IPS-NIHi7 (cell line): ENCODE measurements around the gene RSAD1.

Experiments
- DNase-seq: peaks from one replicate; pipeline ENCODE4 v3.0.0; 2012; ENCODE audit warnings: mixed read lengths; ENCODE audit errors: extremely low spot score

The RSAD1 gene

DNA sequence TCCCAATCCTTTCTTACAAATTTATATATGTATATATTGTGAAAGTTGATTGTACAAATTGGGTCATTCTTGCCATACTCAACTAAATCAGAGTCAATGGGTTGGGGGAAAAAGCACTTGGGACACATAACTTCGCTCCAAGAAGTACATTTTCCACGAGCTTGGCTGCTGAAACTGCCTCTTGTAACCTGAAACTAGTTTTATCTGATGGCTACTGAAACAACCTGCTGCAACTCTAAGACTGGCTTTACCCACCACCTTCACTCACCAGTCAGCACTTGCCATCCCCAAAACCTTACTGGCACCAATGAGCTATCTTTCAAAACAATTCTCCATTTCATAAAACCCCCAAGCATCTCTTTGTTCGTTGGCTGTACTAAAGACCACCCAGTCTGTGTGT is 15.1 kb downstream of the RSAD1 start:
- no peak for DNase-seq

- no peak for DNase-seq
These were observed 16.7 kb downstream of the RSAD1 start for GRCh38 chr17:50495217-50495823.

DNA sequence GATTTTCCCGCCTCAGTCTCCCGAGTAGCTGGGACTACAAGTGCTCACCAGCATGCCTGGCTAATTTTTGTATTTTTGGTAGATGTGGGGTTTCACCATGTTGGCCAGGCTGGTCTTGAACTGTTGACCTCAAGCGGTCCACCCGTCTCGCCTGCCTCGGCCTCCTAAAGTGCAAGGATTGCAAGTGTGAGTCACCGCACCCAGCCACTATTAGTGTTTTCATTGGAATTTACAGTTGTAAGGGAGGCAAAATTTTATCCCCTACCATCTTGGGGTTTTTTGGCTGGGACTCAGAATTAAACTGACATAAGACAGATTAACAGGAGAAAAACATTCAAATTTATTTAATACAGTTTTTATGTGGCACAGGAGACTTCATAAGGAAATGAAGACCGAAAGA is 17.3 kb downstream of the RSAD1 start:
- DNase-seq: no peak

DNA sequence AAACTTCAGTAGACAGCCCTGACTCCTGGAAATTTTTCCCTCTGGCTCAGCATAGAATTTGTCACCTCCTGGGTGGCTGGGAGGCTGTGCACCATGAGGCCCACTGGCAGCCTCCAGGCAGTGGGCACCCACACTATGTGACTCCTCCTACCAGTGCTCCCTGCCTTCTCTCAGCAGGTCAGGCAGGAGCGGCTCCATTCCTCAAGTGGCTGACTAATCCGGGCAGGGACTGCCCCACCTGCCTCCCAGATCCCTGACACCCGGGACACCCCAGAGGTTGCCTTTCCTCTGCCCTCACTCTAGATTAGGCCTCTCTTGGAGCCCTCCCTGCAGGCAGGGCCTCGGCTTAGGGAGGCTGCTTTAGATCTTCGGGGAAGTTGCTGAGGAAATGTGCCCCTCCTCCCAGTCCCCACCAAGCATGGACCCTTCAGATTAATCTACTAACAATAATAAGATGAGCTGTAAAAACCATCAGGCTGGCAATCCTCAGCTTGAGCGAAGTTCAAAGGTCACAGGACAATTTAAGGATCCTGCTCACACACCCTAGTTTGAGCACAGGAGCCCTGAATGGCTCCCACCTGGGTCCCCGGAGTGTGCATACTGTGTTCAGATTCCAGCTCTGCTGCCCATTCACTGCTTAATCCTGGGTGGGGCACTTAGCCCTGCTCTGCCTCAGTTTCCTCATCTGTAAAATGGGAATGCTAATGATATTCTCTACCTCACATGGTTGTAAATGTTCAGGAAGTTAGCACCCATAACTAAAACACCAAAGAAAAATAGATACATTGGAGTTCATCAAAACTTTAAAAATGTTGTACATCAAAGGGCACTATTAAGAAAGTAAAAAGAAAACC is 19.6 kb downstream of the RSAD1 start:
- no peak for DNase-seq

- no peak for DNase-seq
These were observed 20.6 kb downstream of the RSAD1 start for GRCh38 chr17:50499270-50499669.

DNA sequence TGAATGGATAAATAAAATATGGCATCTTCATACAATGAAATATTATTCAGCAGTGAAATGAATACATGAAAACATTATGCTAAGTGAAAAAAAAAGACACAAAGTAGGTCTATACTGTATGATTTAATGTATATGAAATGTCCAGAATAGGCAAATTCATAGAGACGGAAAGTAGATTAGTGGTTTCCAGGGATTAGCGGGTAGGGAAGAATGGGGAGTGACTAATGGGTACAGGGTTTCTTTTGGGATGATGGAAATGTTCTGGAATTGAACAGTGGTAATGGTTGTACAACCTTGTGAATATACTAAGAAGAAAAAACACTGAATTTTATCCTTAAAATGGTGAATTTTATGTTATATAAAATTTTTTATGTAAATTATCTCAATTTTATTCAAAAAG is 21.1 kb downstream of the RSAD1 start:
- DNase-seq: no peak

- no peak for DNase-seq
These were observed 22.4 kb downstream of the RSAD1 start for GRCh38 chr17:50501054-50501453.

GRCh38 chr17:50502301-50502990 is 23.8 kb downstream of the RSAD1 start:
- no peak for DNase-seq

GRCh38 chr17:50505591-50506130 is 27.0 kb downstream of the RSAD1 start:
- DNase-seq: no peak

DNA sequence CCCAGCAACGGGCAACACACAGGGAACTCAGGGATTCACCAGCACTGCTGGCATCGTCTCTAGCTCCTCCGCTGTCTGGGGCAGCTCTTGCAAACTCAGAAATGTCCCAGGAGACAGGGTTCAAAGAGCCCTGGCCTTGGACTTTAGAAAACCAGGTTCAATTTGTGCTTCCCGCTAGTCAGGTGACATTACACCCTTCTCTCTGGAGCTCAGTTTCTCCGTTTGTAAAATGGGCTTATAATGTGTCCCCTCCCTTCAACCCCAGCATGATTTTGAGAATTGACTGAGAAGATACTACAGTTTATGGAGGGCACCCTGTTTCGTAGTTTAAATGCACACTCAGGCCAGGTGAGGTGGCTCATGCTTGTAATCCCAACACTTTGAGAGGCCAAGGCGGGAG is 27.6 kb downstream of the RSAD1 start:
- no peak for DNase-seq

DNA sequence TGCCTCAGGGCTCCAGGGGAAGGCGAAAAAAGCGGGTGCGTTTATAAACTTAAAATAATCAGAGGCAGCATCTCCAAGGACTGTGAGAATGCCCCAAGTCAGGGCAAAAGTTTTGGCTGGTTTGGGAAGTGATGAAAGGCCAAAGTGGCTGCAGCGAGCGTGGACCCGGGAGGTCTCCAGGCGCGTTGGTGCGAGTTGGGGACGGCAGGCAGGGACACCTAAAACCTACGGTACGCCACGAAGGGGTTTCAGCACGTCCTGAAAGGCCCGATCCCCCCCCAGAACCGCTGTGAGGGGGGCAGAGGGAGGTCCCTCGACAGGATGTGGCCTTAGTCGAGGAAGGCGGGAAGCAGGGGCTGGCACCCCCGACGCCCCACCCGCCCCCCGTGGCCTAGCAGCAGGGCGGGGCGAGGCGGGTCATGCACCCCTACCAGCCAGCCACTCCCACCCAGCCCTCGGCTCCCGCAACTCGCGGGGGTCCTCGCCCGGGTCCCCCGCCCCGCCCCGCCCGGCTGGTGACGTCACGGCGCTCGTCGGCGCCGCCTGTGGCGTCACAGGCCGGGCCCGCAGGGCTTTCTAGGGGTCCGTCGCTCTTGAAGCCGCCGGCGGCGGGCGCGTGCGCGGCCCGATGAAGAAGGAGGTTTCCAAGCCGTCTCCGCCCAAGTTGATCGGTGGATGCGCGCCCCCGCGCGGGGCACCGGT is 29.4 kb downstream of the RSAD1 start, which contains the start of gene MYCBPAP:
Gene MYCBPAP, plus strand, starts transcription at position 569 of the 702 bp plus-strand sequence. CDS start 236 bp downstream, outside the sequence.
- peak; percentile 91 for DNase-seq

GRCh38 chr17:50508573-50509460 is 30.2 kb downstream of the RSAD1 start:
- DNase-seq: no peak

DNA sequence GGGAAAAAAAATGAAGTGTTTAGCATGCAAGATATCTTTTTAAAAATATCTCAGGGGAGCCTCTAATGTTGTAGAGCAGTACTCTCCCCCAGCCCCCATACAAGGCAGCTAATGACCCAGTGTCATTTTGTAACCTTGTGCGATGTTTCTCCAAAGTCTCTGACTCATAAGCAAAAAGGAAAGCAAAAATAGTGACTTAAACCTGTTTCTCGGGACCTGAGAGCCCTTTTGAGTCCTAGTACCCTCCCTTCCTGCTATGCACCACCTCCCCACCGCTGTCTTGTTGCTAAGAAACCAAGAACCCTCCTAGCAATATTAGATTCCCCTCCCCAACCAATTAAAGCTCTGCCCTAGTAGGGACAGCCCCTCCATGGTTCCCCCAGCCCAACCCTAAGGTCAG is 32.4 kb downstream of the RSAD1 start:
- no peak for DNase-seq

GRCh38 chr17:50513495-50513894 is 34.8 kb downstream of the RSAD1 start:
- no peak for DNase-seq

DNA sequence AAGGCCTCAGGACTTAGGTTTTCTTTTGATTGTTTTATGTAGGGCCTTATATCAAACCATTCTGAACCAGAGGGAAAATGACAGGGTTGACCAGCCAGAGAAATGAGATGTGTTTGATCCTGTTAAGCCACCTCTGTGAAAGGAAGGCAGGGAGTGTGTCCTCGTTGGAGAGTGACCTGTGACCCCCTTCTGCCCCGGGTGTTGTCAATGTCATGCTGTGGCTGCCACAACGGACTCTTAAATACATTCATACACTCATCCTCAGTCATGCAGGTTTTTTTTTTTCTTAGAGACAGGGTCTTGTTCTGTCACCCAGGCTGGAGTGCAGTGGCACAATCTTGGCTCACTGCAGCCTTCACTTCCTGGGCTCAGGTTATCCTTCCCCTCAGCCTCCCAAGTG is 35.7 kb downstream of the RSAD1 start:
- no peak for DNase-seq

DNA sequence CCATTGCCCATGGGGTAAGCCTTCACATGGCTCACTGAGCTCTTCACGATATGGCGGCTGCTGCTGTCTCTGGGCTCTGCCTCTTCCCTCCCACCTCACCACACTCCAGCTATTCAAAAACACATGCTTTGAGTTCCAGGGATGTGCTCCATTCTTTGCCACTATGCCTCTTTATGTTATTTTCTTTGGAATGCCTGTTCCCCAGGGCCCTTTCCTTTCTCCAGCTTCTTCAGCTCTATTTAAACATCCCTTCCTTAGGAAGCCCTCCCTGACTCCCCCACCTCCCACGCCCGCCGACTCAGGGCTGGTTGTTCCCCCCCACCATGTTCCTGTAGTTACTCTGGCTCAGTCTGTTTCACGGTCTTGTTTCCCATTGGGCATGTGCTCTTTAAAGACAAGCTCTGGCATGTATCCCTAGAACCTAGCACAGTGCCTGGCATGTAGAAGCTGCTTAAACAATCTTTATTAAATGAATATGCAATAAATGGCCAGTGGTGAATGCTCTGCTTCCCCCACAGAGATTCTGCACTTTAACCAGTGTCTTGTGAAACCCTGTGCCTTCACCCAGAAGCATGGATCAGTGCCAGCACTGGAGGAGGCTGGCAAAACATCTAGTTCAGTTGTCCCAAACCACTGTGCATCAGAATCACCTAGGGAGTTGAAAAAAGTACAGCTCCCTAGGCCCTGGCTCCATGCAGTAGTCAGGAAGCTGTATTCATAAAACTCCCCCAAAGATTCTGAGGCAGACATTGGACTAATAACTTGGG is 36.5 kb downstream of the RSAD1 start:
- DNase-seq: no peak

- no peak for DNase-seq
These were observed 38.4 kb downstream of the RSAD1 start for GRCh38 chr17:50517011-50517410.

GRCh38 chr17:50517504-50518383 is 39.1 kb downstream of the RSAD1 start:
- DNase-seq: no peak
